Esophagus mucosa (tissue), 1 donor: Measurements from ENCODE around the gene LITAF. TPM values are rescaled to one million over a fixed set of nuclear protein-coding genes. Genes with fewer than 3 reads are reported as not detected.
A peak's percentile ranks its signal among the peaks of the same experiment; 100 is the strongest.

Source experiments
- ATAC-seq: fragments of 200-7000 bp; cut with Tn5 transposase; one replicate; pipeline ENCODE4 v1.9.1; 2020
- total RNA-seq: library from RNA; stranded (reverse); gene quantifications from one replicate; pipeline ENCODE4 v1.2.4, GENCODE V29; 2023
- donor health status: DM: yes; HTN: yes; CAD: no.

The LITAF gene
- 36.9 TPM for total RNA-seq

DNA sequence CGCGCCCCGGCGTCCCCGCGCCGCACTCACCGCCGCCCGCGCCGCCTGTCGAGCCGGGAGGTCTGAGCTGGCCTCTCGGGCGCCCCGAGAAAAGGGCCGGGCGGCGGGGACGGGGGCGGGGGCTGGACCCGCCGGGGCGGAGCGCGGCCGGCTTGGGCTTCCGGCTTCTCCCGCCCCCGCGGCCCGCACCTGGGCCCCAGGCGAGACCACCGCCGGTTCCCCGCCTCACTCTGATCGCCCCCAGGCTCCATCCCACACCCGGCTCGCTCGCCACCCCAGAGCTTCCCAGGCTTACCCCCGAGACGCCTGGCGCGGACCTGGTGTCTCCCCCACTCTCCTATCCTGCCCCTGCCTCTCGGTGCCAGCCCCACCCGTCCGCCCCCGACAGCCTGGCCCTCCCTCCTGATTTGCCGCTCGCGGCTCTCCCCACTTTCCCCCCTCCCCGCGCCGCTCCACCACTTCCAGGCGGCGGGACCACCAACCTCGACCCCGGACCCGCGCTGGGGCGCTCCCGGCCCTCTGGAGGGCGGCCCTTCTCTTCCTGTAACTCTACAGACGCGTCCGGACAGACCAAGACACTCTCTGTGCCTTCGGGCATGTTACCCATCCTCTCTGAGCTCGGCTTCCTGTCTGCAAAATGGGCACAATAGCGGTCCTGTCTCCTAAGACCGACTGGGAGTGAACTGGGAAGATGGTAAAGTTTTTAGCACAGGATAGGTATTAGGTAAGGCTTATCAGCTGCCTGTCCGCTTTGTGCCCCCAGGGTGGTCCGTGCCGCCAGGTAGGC, at the start of gene LITAF:
LITAF (minus strand) TSS at position 64 of the 787 bp plus-strand sequence. CDS start 30,189 bp downstream, outside the sequence.
- ATAC-seq = peak; percentile 79

- peak; percentile 88 for ATAC-seq
Measured at GRCh38 chr16:11636172-11636721, 49.5 kb upstream of the LITAF start.

- no peak for ATAC-seq
Measured at GRCh38 chr16:11635679-11636171, 49.0 kb upstream of the LITAF start.

DNA sequence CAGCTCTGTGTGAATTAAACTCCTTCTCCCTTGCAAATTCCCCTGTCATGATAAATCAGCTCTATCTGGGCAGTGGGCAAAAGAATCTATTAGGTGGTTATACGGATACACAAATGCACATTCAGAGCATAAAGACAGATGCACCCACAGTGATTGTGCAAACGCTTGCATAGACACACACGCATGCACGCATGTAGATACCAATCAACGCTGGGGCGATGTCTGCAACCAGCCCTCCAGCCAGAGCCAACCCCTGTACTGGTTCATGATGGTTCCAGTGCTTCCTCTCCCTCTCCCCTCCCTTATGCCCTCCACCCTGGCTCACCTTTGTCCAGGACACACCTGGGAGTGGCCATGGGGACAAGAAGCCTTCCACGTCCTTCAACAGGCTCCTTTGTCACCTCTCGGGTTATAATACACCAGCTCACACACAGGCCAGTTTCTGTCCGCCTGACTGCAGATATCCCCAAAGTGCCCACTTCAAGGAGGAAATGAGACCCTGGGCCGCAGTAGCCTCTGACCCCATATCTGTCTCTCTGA, 48.5 kb upstream of the LITAF start:
- no peak for ATAC-seq

DNA sequence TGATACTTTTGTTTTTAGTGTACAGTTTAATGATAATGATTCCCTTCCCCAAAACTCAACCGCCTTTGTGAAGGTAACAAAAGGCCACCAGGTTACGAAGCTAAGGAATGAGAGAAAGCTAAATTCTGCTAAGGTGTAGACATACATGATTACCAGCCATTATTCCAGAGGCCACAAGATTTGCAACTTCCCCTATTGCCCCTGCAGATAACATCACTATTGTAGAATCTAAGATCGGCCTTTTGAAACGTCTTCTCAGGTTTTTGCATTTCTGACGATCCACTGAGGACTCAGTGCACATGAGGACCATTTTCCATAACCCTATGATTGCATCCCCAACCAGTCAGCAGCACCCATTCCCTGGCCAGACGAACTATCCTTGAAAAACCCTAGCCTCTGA, 47.6 kb upstream of the LITAF start:
- ATAC-seq = no peak

GRCh38 chr16:11633113-11633512, 46.4 kb upstream of the LITAF start:
- ATAC-seq = no peak

DNA sequence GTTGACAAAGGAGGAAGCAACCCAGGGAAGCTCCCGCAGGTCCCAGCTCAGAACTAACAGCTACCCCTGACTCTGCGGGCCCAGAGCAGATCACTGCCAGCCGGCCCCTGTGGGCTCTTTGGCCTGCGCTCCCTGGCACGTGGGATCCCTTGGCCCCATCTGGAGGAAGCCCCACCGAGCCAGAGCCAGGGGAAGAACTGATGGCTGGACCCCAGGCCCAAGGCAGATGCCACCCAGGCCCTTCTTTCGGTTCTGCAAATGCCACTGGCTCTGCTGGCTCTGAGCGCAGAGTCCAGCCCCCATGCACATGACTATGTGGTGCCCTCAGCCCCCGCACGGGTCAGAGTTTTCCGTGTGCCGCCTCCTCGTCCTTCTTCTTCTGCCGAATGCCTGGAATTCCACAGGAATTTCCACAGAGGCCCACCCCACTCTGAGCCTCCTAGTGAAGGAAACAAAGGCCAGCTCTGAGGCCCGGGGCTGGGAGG, 45.8 kb upstream of the LITAF start:
- ATAC-seq = no peak

DNA sequence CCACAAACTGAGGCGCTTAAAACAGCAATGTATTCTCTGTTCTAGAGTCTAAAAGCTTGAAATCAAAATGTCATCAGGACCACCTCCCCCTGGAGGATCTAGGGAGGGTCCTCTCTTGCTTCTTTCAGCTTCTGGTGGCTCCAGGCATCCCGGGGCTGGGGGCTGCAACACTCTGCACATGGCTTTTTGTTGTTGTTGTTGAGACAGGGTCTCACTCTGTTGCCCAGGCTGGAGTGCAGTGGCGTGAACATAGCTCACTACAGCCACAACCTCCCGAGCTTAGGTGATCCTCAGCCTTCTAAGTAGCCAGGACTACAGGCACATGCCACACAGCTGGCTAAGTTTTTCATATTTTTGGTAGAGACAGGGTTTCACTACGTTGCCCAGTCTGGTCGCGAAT, 44.5 kb upstream of the LITAF start:
- ATAC-seq = no peak

- no peak for ATAC-seq
Measured at GRCh38 chr16:11630768-11631056, 44.0 kb upstream of the LITAF start.

DNA sequence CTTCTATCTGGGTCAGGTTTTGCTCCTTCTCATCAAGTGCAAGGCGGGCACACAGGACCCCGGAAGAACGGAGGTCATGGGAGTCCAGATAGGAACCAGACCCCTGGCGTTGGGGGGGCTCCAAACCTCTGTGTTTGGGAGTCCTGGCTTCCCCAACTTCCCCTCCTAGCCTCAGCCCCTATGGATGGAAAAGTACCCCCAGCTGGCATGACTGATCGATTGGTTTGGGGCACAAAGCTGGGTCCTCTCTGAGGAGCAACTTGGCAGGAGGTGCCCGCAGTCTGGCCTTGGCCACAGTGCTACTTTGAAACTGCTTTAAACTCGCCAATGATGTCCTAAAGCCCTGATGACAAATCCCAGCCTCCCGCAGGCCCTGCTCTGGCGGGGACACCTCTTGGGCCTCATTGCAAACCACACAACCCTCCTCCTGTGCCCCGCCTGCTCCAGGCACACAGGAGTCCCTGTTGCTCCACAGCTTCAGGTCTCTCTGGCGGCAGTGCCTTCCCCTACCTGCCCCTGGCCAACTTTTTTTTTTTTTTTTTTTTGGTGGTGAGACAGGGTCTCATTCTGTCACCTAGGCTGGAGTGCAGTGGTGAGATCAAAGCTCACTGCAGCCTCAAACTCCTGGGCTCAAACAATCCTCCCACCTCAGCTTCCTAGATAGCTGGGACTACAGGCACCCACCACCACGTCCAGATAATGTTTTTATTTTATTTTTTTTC, 43.5 kb upstream of the LITAF start:
- peak; percentile 11 for ATAC-seq

DNA sequence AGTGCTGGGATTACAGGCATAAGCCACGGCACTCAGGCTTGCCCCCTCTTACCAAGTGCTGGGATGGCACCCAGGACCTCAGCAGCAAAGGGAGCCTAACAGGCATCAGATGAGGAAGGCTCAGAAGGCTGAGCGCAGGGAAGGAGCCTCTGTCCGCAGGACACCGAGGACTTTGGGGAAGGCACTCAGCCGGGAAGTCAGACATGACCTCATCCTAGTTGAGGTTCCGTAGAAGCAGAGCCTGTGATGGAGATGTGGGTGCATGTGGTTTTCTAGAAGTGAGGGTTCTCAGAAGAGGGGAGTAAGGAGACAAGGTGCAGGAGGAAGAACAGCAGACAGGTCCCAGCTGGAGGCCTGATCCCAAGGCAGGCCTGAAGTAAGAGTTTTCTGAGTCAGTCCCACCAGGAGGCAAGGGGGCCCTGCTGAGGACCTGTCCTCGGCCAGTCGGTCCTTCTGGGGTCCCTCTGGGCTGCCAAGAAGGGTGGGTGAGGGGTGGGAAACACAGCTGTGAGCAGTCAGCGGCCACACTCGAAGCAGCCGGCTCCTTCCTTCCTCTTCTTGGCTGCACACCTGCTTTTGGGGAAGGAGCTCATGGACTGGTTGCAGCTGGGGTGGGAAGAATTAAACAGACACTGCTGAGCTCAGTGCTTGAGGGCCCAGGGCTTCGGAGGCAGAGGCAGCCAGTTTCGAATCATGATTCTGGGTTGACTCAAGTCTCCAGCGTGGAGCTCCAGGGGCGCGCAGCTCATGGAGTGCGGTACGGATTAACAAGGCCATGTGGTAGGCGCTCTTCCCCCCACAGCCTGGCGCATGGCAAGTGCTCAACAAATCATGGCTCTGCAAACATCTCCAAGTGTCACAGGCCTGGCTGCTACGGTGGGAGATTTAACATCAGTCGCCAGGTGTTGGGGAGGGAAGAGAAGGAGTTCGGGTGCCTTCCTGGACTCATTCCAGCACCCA, 42.6 kb upstream of the LITAF start:
- no peak for ATAC-seq

DNA sequence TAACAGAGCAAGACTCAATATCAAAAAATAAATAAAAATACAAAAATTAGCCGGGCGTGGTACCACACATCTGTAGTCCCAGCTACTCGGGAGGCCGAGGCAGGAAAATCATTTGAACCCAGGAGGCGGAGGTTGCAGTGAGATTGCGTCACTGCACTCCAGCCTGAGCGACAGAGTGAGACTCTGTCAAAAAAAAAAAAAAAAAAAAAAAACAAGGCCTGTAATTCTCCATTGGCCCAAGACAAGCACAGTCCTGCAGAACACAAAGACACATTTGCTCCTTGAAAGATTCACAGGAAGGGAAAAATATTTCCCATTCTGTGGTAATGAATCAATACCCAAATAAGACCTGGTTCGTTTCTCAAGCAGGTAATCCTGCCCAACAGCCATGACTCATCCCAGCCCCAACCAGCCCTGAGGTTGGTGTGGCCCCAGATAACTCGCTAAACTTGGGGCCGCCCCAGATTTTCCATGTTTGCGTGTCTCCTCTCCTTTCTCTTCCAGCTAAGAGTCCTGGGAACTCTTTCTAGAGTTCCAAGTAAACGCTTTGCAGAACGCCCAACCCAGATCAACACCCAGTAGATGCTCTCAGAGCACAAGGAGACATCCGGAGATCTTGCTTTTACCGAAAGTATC, 41.2 kb upstream of the LITAF start:
- peak; percentile 91 for ATAC-seq

GRCh38 chr16:11627292-11627663, 40.6 kb upstream of the LITAF start:
- ATAC-seq = peak; percentile 31

DNA sequence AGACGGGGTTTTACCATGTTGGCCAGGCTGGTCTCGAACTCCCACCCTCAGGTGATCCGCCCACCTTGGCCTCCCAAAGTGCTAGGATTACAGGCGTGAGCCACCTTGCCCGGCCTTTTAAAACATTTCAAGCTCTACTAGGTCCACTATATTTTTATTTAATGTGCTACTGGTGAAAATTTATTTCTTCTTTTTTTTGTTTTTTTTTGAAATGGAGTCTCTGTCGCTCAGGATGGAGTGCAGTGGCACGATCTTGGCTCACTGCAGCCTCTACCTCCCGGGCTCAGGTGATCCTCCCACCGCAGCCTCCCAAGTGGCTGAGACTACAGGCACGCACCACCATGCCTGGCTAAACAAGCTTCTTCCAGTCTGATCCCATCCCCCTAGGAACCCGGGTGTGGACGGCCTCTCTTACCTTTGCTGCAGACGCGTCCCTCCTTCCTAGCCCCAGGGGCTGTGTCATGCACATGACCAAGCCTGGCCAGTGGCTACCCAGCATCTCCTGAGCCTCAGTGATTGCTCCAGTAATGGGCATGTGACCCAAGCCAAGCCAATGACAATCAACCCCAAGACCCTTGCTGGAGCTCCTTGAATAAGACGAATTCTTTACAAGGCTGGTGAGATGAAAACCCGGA, 40.1 kb upstream of the LITAF start:
- no peak for ATAC-seq

DNA sequence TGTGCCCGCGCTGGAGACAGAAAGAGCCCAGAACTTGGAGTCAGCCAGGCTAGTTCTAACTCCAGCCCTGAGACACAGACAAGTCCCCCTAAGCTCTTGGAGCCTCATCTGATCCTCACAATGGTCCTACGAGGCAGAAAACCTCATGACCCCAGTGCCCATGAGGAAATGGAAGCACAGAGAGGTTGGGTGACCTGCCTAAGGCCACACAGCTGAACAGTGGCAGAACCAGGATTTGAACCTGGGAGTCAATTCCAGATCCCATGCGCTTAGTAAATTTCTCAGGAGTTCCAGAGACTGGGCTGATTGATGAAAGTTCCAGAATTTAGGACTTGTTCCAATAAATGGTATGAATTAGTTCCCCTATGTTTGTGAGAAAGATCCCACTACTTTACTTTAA, 39.0 kb upstream of the LITAF start:
- ATAC-seq = no peak

DNA sequence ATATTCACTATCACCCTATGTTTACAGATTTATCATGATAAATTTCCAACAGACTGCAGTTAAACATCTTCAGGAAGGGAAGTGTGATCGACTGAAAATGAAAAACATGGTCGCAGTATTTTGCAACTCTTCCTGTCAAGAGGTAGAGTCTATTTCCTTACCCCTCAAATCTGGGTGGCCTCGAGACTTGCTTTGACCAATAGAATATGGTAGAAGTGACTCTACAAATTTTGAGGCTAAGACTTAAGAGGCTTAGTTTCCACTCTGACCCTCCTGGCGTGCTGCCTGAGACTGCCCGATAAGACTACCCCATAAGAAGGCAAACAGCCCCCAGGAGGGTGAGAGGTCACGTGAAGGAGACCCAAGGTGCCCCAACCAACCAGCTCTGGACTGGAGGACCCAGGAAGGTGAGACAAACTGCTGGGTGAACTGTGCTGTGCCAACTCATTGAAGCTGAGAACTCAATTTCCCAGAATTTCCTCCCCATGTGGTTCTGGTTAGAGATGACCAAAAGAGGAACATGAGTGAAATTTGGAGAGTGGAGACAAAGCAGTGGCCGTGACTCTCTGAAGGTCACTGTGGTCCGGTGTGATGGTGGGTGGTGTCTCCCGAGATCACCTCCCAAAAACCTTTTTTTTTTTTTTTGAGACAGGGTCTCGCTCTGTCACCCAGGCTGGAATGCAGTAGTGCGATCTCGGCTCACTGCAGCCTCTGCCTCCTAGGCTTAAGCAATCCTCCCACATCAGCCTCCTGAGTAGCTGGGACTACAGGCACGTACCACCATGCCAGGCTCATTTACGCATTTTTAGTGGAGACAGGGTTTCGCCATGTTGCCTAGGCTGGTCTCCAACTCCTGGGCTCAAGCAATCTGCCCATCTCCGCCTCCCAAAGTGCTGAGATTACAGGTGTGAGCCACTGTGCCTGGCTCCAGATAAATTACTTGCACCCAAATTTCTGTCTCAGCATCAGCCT, 38.2 kb upstream of the LITAF start:
- ATAC-seq = no peak

GRCh38 chr16:11624205-11624604, 37.5 kb upstream of the LITAF start:
- no peak for ATAC-seq

DNA sequence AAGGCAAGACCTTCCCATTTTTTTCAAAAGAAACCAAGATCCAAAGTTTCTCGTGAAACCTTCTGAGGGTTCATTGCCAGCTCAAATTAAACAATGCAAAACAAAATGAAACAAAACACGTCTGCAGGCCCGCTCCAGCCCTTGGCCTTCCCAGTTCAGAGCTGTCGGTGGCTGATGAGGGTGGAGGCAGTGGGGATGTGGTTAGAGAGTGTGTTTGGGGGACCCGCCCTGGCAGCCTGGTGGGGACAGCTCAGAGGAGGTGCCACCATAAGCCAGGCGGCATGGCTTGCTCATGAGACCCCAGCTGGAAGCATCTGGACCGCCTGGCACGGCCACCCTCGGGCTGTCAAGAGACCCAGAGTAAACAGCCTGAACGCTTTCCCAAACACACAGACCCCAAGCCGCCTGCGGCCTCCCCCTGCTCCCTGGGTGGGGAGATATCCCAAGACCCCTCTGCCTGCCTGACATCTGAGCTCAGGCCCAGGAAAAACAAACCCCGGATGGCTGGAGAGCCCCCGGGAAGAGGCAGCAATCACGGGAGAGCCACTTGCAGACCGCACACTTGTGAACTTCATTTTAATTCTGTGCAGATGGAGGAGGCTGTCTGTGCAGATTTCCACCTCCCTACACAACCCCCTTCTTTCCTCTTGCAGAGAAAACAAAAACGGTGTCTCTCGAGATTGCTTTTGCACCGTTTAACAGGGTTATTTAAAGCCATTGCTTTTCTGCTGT, 35.4 kb upstream of the LITAF start:
- ATAC-seq = no peak

- no peak for ATAC-seq
Measured at GRCh38 chr16:11621539-11621919, 34.8 kb upstream of the LITAF start.
